Activated CD4-positive, CD25-positive, alpha-beta regulatory T cell treated with anti-CD3 and anti-CD28 coated beads, Interleukin-2, amount 50 U/mL, for 24 hours (primary cell): Measurements from ENCODE around the gene SHROOM3.

Source experiments
- ATAC-seq, 2 donors: fragments of 150-1000 bp; cut with Tn5 transposase; one replicate each; pipeline ENCODE4 v1.10.0; 2021; ENCODE audit warnings: mild to moderate bottlenecking in 1 of 2, moderate library complexity in 1 of 2

Gene SHROOM3

DNA sequence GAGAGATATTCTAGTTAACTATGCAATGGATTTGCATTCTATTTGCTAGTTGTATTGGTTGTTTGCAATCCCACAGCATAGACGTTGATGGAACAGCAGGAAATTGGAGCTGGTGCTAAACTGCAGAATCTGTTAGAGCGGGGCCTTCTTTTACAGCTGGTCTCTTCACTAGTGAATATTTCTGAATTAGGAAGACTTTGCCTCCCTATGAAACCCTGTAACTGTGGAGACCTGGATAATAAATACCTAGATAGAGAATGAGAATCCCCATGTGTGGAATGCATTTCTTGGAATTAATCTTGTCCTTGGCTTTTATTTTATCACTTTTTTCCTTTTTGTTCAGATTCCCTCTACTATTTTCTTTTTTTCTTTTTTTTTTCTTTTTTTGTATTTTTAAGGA is 109.7 kb downstream of the SHROOM3 start:
- ATAC-seq = no peak

- ATAC-seq = no peak
Observed at GRCh38 chr4:76545226-76545884, 110.3 kb downstream of the SHROOM3 start.

GRCh38 chr4:76546327-76546726 is 111.3 kb downstream of the SHROOM3 start:
- no peak for ATAC-seq

DNA sequence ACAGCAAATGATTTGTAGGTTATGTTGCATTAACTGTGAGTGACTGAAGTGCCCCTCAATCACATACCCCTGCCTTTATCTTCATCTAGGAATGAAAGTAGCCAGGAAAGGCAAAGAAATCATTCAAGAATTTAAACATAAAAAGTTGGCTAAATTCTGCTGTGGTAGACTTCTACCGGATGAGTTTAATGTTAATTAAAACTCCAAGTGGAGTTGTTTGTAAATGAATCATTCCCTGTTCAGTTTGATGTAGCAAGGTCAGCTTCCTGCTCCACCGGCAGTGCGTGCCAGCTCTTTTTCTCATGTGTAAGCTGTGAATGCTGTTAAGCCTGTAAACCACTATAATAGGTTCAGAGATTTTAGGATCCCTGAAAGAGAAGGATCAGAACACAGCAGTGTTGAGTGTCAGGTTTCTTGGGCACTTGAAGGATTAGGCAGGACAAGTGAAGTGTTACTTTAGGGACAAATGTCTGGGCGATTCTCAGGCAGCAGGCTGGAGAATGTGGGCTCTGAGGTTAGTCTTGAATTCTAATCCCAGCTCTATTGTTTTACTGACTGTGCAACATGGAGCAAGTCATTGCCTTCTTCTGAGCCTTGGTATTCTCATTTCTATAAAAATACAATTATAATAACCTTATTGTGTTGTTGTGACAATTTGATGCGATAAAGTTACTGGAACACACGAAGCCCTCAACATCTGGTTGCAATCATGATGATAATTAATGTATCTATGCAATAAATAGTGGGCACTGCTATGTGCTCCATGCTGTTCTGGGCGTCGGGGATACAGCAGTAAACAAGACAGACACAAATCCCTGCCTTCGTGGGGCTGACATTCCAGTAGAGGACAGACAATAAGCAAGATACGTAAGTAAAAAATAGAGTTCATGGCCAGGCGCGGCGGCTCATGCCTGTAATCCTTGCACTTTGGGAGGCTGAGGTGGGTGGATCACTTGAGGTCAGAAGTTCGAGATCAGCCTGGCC is 112.0 kb downstream of the SHROOM3 start:
- ATAC-seq = no peak

DNA sequence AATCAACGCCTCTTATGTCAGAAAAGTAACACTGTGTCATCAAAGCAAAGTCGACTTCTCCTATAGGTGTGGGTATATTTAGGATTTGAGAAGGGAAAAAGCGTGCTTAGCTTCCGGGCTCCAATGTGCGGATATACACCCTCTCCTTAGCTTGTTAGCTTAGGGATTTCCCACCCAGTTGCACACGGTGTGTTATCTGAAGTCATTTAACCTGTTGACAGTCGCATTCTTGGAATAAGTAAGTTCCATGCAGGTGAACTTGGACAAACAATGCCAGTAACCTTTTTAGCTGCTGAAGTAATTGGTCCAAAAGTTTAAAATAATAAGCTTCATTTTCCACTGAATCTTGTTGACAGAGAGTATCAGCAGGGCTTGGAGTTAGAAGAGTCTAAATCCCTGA is 113.7 kb downstream of the SHROOM3 start:
- ATAC-seq = no peak

DNA sequence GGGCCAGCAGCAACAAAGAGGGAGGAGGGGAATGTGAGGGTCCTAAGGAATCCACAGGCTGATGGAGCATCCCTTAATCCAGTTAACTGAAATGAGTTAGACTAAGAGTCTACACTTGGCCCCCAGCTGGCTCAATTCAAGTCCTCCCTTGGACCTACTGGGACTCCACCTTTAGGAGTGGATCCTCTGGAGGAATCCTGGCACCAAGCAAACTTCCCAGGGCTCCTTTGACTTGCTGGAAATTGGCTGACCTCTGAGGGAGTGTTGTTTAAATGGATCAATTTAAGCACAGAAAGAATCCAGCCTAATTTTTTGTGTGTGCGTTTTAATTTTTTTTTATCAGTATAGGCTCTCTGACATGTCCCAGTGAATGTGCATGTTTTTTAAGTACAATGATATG is 114.7 kb downstream of the SHROOM3 start:
- ATAC-seq = no peak

- no peak for ATAC-seq
Observed at GRCh38 chr4:76550966-76551780, 116.1 kb downstream of the SHROOM3 start.

DNA sequence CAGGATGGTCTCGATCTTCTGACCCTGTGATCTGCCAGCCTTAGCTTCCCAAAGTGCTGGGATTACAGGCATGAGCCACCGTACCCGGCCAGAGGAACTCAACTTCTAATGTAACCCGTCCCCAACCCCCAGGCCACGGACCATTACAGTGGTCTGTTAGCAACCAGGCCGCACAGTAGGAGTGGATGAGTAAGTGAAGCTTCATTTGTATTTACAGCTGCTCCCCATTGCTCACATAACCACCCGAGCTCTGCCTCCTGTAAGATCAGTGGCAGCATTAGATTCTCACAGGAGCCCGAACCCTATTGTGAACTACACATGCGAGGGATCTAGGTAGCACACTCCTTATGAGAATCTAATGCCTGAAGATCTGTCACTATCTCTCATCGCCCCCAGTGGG is 119.6 kb downstream of the SHROOM3 start:
- no peak for ATAC-seq

GRCh38 chr4:76556452-76556851 is 121.4 kb downstream of the SHROOM3 start:
- ATAC-seq = no peak

DNA sequence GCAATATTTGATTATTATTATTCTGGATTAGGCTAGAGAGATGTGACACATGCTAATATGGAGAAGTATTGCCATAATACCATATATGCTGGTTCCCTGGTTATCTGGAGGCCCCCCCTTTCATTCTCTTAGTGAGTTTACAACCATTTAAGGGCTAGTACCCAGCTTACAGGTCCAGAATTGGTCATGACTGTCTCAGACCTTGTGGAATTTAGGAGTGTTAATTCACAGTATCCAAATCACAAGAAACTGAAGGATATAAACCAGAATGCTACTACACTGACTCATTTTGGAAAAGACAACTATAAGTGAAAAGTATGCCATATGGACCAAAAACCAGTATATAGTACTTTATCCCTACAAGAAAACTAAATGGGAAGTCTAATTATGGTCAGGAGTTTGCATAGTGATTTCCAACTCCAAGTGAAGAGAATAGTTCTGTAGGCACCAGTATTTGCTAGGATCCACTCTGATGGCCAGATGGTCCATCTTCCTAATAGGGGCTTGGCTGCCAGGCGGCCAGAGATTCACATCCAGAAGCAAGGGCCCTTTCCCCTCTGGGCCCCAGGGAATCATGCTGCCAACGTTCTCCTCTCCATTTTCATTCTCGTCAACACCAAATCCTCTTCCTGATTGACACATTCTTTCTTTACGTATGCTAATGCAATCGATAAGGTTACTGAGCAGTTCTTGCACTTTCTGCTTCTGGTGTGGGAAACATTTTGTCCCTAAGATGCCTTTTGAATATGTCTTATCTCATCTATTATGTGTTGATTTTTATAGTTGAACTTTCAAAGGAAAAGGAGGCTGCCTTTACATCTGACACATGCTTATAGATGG is 123.6 kb downstream of the SHROOM3 start:
- no peak for ATAC-seq

GRCh38 chr4:76559236-76560071 is 124.4 kb downstream of the SHROOM3 start:
- ATAC-seq = no peak

- no peak for ATAC-seq
Observed at GRCh38 chr4:76562161-76562560, 127.1 kb downstream of the SHROOM3 start.

GRCh38 chr4:76562836-76563453 is 127.9 kb downstream of the SHROOM3 start:
- ATAC-seq = no peak

DNA sequence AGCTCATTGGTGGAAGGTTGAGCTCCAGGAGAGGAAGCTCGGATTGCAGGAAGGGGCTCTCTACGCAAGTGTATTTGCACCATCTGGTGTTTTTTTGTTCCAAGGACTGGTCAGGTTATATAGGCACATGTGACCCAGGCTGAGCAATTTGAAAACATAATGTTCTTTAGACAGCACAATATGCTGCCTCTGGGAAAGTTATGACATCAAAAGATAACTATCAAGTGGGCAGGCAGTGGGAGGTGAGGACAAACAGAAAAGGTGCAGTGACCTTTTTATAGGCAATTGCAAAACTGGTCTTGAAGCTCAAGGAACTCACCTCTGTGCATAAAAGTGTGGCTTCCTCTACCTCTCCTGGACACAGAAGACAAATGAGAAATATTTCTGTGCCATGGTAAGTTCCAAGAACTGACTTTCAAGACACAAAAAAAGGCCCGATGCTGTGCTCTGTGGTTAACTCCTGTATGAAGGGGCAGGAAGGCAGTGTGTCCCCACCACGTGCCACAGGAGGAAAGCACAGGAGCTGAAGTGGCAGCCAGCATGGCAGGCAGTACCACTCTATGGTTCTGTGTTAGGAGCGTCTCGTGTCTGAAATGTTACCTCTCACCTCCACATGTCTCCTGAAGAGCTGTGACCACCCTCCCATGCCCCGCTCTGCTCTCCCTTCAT is 128.6 kb downstream of the SHROOM3 start:
- no peak for ATAC-seq

GRCh38 chr4:76564123-76564915 is 129.3 kb downstream of the SHROOM3 start:
- no peak for ATAC-seq

GRCh38 chr4:76568262-76568661 is 133.2 kb downstream of the SHROOM3 start:
- no peak for ATAC-seq

DNA sequence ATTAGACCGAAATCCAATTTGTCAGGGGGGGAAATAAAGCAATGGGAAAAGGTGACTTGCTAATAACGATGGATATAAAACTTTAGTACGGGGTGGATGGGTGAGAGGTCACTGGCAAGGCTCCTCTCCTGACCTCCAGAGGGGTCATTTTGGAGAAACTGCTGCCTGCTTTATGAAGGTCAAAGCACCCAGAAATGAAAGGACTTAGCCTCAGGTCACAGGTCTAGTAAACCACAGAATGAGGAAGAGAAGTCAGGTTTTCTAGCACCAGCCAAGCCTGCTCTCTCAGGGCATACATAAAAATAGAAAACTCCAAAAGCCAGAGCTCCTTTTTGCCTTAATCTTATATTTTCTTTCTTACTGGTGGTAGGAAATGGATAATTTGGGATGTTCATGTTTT is 134.2 kb downstream of the SHROOM3 start:
- no peak for ATAC-seq

- ATAC-seq = no peak
Observed at GRCh38 chr4:76569706-76570105, 134.7 kb downstream of the SHROOM3 start.
